Pulmonary artery endothelial cell (primary cell): ENCODE data around the gene SH3TC1. TPM values are rescaled to one million over a fixed set of nuclear protein-coding genes. Genes with fewer than 3 reads are reported as not detected.

ENCODE experiments used
- DNase-seq: peaks from one replicate; pipeline ENCODE4 v3.0.0-alpha.2; 2011; ENCODE audit warnings: low read depth, low spot score
- total RNA-seq: library from RNA; depleted of rRNA; stranded (reverse); fragments of >200 nt; gene quantifications from 2 replicates; pipeline ENCODE4 v1.2.3, GENCODE V29; 2014

Gene SH3TC1
- total RNA-seq, 1 donor from 2014 or later: 145 TPM

- DNase-seq: peak; percentile 88
These were observed 29.5 kb downstream of the SH3TC1 start for GRCh38 chr4:8228319-8229250.

GRCh38 chr4:8229331-8229975, 30.4 kb downstream of the SH3TC1 start:
- DNase-seq: no peak

- no peak for DNase-seq
These were observed 30.9 kb downstream of the SH3TC1 start for GRCh38 chr4:8230033-8230432.

DNA sequence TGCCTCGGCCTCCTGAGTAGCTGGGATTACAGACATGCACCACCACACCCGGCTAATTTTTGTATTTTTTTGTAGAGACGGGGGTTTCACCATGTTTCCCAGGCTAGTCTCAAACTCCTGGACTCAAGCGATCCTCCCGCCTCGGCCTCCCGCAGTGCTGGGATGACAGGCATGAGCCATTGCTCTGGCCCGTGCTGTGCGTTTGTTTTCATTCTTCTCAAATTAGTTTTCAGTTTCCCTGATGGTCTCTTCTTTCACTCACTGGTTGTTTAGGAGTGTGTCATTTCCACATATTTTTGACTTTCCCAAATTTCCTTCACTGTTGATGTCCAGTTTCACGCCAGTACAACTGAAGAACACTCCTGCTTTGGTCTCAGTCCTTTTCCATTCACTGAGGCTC, 31.8 kb downstream of the SH3TC1 start:
- DNase-seq: no peak

DNA sequence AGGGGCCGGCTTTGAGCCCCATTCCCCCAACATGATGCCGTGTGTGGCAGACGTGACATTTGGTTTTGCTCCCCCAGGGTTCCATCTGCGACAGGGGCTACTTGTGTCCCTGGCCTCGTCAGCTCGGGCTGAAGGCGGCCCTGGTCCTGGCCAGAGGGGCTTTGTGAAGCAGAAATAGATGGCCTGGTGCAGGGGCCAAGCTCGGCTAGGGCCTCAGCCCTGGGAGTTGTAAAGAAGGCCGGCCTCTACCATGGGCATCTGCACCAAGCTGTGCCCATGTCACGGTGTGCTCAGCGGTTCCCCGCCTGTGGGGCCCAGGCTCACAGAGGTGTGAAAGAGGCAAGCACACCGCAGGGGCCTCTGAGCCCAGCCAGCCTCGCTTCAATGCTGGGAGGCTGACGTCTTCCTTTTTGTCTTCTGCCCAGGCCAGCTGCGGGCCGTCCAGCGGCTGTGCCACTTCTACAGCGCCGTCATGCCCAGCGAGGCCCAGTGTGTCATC, 32.5 kb downstream of the SH3TC1 start:
- no peak for DNase-seq

GRCh38 chr4:8232748-8233147, 33.7 kb downstream of the SH3TC1 start:
- no peak for DNase-seq

DNA sequence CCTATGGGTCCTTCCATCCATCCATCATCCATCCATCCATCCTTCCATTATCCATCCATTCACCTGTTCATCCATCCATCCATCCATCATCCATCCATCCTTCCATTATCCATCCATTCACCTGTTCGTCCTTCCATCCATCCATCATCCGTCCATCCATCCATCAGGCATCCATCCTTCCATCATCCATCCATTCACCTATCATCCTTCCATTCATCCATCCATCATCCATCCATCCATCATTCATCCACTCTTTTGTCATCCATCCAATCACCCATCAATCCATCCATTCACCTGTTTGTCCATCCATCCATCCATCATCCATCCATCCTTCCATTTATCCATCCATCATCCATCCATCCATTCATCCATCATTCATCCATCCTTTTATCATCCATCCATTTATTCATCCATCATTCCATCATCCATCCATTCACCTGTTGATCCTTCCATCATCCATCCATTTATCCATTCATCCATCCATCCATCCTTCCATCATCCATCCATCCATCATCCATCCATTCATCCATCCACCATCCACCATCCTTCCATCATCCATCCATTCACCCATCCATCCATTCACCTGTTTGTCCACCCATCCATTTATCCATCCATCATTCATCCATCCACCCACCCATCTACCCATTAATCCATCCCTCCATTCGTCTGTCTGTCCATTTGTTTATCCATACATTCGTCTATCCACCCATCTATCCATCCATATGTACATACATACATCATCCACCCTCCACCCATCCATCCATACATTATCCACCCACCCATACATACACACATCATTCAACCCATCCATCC, 34.8 kb downstream of the SH3TC1 start:
- no peak for DNase-seq

GRCh38 chr4:8234715-8235114, 35.6 kb downstream of the SH3TC1 start:
- no peak for DNase-seq

DNA sequence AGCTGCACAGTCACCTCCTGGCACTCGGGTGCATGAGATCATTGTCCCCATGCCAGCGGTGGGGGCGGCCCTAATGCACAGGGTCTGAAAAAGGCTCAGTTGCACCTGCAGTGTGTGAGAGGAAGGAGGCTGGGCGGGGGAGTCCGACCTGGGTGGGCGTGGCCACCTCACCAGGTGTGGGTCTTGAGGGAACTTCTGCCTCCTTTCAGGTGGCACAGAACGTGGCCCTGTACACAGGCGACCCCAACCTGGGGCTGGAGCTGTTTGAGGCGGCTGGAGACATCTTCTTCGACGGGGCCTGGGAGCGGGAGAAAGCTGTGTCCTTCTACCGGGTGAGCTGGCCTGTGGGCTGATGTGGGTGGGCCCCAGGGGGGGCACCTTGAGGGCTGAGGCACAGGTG, 36.1 kb downstream of the SH3TC1 start:
- no peak for DNase-seq

DNA sequence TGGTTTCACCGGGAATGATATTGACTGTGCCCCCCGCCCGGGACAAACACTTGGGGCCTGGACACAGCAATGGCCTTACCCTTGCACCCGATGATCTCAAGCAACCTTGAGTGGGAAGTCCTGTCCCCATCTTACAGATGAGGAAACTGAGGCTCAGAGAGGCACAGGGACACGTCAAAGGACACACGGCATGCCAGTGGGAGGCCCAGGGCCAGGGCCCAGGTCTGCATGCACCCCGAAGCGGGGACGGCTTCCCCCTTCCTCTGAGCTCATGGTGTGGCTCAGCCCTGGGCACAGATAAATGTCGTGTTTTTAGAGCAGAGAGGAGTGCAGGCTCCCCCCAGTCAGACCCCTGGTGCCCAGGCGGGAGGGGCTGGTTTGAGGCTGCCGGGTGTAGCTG, 36.6 kb downstream of the SH3TC1 start:
- DNase-seq: no peak

DNA sequence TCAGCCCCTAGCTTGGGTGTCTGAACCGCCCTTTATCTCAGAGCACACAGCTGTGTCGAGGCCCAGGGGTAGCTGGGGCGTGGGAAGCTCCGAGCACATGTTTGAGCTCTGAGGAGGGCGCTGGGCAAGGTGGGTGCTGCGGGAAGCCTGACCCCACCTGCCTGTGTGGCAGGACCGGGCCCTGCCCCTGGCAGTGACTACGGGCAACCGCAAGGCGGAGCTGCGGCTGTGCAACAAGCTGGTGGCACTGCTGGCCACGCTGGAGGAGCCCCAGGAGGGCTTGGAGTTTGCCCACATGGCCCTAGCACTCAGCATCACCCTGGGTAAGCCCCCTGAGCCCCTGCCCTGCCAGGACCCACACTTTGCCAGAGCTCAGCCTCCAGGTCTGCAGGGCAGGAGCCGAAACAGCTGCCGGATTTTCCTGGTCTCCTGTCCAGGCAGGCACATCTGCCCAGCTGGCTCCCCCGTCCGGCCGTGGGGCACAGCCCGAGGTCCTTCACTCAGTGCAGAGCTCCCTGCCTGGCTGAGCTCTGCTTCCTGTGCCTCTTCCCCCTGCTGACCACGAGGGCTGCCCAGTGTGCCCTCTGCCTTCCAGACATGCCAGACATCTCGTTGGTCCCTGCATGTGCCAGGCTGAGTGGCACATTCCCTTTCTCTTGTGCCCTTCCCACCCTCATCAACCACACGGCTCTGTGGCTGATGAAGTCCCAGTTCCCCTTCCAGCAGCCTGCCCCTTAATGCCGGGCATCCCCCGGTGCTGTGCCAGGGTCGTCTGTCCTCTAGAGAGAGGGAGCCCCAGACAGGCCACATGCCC, 37.2 kb downstream of the SH3TC1 start:
- no peak for DNase-seq

DNA sequence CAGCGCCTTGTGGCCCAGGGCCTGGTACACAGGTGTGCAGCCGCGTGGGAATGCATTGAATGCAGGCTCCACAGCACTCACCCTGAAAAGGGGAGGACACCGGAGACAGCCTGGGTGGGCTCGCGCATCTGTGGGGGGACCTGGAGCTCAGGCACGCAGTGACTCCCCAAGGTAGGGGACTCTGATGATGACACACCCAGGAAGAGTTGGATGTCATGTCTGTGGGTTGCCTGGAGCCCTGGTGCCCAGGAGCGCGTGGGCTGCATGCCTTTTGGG, 37.8 kb downstream of the SH3TC1 start:
- DNase-seq: no peak

- no peak for DNase-seq
These were observed 38.3 kb downstream of the SH3TC1 start for GRCh38 chr4:8237256-8237989.

GRCh38 chr4:8238036-8238511, 39.0 kb downstream of the SH3TC1 start:
- no peak for DNase-seq

DNA sequence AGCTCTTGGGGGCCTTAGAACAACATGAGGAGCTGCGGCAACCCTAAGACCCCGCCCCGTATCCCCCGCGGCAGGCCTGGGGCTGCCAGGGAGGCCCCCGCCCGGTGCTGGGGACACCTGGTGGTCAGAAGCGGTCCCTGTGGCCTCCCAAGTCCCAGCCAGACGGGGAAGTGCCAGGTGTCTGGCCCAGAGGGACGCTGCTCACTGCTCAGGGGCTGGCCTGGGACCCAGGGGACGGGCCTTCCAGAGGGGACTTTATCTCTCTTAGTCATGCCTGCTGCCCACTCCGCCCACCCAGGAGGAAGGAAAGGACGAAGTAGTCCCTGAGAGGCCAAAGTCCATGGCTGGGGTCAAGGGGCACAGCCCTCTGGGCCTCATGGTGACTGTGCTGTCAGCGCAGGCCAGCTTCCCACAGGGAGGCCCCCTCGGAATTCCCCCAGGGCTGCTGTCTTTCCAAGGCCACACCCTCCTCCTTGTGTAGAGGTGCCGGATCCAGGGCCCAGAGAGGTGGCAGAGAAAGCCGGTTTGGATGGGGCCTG, 39.5 kb downstream of the SH3TC1 start:
- DNase-seq: no peak

- DNase-seq: no peak
These were observed 40.1 kb downstream of the SH3TC1 start for GRCh38 chr4:8239226-8239625.

DNA sequence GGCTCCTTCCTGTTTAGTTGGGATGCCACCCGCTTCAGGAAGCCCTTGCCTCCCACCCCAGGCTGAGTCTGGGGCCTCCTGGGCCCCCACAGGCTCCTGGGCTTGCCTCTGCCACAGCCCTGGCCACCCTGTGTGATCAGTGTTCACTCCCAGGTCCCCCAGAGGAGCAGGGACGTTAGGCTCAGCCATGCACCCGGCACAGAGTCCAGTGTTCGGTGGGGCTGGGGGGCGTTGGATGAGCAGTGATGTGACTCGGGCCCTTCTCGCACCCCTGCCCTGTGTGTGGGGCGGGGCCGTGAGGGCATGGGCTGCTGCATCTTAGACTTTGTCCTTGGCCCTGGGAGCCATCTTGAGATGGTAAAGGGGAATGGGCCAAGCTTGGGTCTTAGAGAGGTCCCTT, 40.6 kb downstream of the SH3TC1 start:
- no peak for DNase-seq

DNA sequence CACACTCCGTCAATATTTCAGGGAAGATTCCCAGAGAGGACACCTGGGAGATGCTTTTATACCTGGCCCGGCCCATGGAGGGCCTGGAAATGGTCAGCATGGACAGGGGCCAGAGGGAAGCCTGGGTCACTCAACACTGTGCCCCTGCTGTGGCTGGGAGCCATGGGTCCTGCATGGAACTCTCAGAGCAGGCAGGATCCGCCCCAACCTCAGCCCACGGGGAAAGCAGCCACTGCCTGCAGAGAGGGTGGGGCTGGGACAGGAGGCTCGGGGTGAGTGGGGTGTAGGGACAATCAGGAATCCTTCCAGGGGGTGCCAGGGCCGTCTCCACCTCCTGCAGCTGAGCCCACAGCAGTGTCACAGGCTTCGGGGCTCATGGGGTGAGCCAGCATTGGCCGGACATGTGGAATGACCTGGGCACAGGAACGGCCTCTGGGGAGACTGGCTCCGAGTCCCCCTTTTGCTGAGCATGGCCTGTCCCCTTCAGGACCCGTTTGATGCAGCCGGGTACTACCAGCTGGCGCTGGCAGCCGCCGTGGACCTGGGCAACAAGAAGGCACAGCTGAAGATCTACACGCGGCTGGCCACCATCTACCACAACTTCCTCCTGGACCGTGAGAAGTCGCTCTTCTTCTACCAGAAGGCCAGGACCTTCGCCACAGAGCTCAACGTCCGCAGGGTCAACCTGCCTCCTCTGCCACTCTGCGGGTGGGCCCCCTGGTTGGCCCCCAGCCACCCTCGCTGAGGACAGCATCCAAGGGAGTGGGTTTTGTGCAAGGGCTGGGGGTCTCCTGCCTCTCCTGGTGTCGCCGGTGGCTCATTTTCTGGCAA, 41.3 kb downstream of the SH3TC1 start:
- no peak for DNase-seq

- no peak for DNase-seq
These were observed 42.2 kb downstream of the SH3TC1 start for GRCh38 chr4:8241211-8241779.
